OCI-LY7 (cell line): Measurements from ENCODE around the gene ATP5F1E. TPM values are rescaled to one million over a fixed set of nuclear protein-coding genes. Genes with fewer than 3 reads are reported as not detected.
A peak's percentile ranks its signal among the peaks of the same experiment; 100 is the strongest.

Experiments used
- BruUV-seq: library from RNA; stranded (reverse); fragments of 400-500 nt; replicated peaks from 2 replicates; lab custom pipeline; 2021; lab: Mats Ljungman, UMichigan
- CTCF ChIA-PET: fragments of 300-600 bp; sonication (Branson Sonifier 250); formaldehyde crosslinking; loops from one replicate; lab custom pipeline; 2022; ENCODE audit warnings: antibody characterized with exemption; ENCODE audit not compliant: unreplicated experiment; lab: Charles Lee
- POLR2A ChIA-PET: fragments of 300-600 bp; sonication (Branson Sonifier 250); formaldehyde crosslinking; loops from one replicate; lab custom pipeline; 2022; ENCODE audit warnings: antibody characterized with exemption; lab: Charles Lee
- DNase-seq: peaks from one replicate; pipeline ENCODE4 v3.0.0-alpha.2; 2015; ENCODE audit warnings: low spot score
- H2AFZ ChIP-seq: fragments of 200-600 bp; sonication (generic), shearing (Covaris generic); 2 replicates; pipeline ENCODE4 v1.6.1; 2014; ENCODE audit warnings: mild to moderate bottlenecking, antibody characterized with exemption, low read length, moderate library complexity
- H3K27ac ChIP-seq: fragments of 200-600 bp; sonication (generic); 2 replicates; pipeline ENCODE4 v1.5.1; 2014; ENCODE audit warnings: mixed run types, low read depth, mild to moderate bottlenecking, moderate library complexity, low read length, inconsistent platforms; ENCODE audit not compliant: poor library complexity, severe bottlenecking
- H3K36me3 ChIP-seq: fragments of 200-600 bp; sonication (generic); 2 replicates; pipeline ENCODE4 v1.6.1; 2014; ENCODE audit warnings: mild to moderate bottlenecking, antibody characterized with exemption, low read length, moderate library complexity, mixed read lengths; ENCODE audit not compliant: insufficient read depth
- H3K4me1 ChIP-seq: fragments of 200-600 bp; sonication (generic); 2 replicates; pipeline ENCODE4 v1.5.1; 2014; ENCODE audit warnings: mild to moderate bottlenecking, low read length; ENCODE audit not compliant: insufficient read depth, poor library complexity, severe bottlenecking
- H3K4me2 ChIP-seq: fragments of 200-600 bp; sonication (generic); 2 replicates; pipeline ENCODE4 v1.6.1; 2014; ENCODE audit warnings: mild to moderate bottlenecking, low read length
- H3K4me3 ChIP-seq: fragments of 200-600 bp; sonication (generic); 2 replicates; pipeline ENCODE4 v1.5.1; 2014; ENCODE audit warnings: mild to moderate bottlenecking, low read depth, low read length; ENCODE audit not compliant: poor library complexity, severe bottlenecking
- H3K79me2 ChIP-seq: fragments of 200-600 bp; sonication (generic); 2 replicates; pipeline ENCODE4 v1.6.1; 2016; ENCODE audit warnings: low read depth, mild to moderate bottlenecking, low read length, moderate library complexity, mixed read lengths; ENCODE audit not compliant: insufficient read depth
- H3K9me2 ChIP-seq: fragments of 200-600 bp; sonication (generic); 2 replicates; pipeline ENCODE4 v1.6.1; 2016; ENCODE audit warnings: mild to moderate bottlenecking, low read length, mixed read lengths; ENCODE audit not compliant: insufficient read depth
- H3K9me3 ChIP-seq: fragments of 200-600 bp; sonication (generic); 2 replicates; pipeline ENCODE4 v1.6.1; 2014; ENCODE audit warnings: mild to moderate bottlenecking, mixed run types, low read length, mixed read lengths
- H4K20me1 ChIP-seq: fragments of 200-600 bp; sonication (generic); 2 replicates; pipeline ENCODE4 v1.6.1; 2014; ENCODE audit warnings: mild to moderate bottlenecking, antibody characterized with exemption, low read length, moderate library complexity, mixed read lengths; ENCODE audit not compliant: insufficient read depth
- EZH2phosphoT487 ChIP-seq: fragments of 200-600 bp; sonication (generic); IDR thresholded peaks from 2 replicates; pipeline ENCODE4 v1.6.1; 2018; ENCODE audit warnings: low read depth, borderline replicate concordance, mild to moderate bottlenecking, mixed run types, antibody characterized with exemption, low read length, moderate library complexity, mixed read lengths
- intact Hi-C: fragments of 100-400 bp; cut with micrococcal nuclease; formaldehyde crosslinking; loops from one replicate; pipeline ENCODE4 v1.10.0; 2022; ENCODE audit not compliant: unreplicated experiment
- total RNA-seq, 2 experiments: library from RNA; depleted of rRNA in 1 of 2; stranded (reverse); fragments of >200 nt in 1 of 2; shearing (Covaris generic) in 1 of 2; gene quantifications; 2 replicates each; pipeline ENCODE4 v1.2.3, GENCODE V29; 2014 to 2022
- TF ChIP-seq, protein P1 (sequence below): fragments of 200-600 bp; sonication (generic); conservative IDR thresholded peaks from 2 replicates; pipeline ENCODE4 v1.5.1; 2014; ENCODE audit warnings: mild to moderate bottlenecking, antibody characterized with exemption, low read length, moderate library complexity, mixed read lengths

ATP5F1E gene
- total RNA-seq, 2 experiments from 2014 or later = 42.4 to 67.2 TPM

DNA sequence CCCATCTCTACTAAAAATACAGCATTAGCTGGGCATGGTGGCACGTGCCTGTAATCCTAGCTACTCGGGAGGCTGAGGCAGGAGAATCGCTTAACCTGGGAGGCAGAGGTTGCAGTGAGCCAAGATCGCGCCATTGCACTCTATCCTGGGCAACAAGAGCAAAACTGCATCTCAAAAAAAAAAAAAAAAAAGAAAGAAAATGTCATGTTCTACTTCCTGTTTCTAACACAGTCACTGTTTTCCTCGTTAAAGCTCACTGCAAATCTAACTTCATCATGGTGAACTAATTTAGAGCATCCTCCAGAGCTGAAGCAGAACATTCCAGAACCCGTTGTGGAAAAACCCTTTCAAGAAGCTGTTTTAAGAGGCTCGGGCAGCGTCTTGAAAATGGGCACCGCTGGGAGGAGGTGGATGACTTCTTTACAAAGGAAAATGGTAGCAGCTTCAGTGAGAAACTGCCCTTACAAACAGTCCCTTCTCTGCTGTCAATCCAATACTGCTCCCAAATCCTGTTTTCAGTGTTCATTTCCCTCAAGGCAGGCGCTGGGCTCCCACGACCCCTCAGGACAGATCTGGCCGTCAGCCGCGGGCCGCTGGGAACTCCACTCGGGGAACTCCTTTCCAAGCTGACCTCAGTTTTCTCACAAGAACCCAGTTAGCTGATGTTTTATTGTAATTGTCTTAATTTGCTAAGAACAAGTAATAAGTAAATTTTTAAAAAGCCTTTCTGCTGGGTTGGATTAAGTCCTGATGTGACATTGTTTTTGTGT, 37.6 kb downstream of the ATP5F1E start:
- H3K4me1 ChIP-seq = peaks cover 11% of the 10 kb centered on the region
- H3K4me3 ChIP-seq = no peak overlapping the region
- peaks cover 99% of the 10 kb centered on the region for H3K36me3 ChIP-seq
- BruUV-seq = TSS peak; percentile 75
- intact Hi-C loops = no loop called here
- H2AFZ ChIP-seq = no peak overlapping the region
- no peak for TF ChIP-seq EZH2phosphoT487
- TF ChIP-seq, protein P1, sequence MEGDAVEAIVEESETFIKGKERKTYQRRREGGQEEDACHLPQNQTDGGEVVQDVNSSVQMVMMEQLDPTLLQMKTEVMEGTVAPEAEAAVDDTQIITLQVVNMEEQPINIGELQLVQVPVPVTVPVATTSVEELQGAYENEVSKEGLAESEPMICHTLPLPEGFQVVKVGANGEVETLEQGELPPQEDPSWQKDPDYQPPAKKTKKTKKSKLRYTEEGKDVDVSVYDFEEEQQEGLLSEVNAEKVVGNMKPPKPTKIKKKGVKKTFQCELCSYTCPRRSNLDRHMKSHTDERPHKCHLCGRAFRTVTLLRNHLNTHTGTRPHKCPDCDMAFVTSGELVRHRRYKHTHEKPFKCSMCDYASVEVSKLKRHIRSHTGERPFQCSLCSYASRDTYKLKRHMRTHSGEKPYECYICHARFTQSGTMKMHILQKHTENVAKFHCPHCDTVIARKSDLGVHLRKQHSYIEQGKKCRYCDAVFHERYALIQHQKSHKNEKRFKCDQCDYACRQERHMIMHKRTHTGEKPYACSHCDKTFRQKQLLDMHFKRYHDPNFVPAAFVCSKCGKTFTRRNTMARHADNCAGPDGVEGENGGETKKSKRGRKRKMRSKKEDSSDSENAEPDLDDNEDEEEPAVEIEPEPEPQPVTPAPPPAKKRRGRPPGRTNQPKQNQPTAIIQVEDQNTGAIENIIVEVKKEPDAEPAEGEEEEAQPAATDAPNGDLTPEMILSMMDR = no peak
- DNase-seq = no peak
- H3K9me3 ChIP-seq = no peaks in the 10 kb centered on the region
- no peak overlapping the region for H3K4me2 ChIP-seq
- POLR2A ChIA-PET = interaction anchor here (0.7 to 2.8 kb wide), 2 partner anchors 11 to 48 kb away, joined by 4 to 13 read pairs; partner anchors contain the start of genes NELFCD and PRELID3B
- H3K27ac ChIP-seq = no peak overlapping the region
- CTCF ChIA-PET = interaction anchor here (1.0 kb wide), 1 partner anchor 10 kb away, joined by 5 read pairs; no protein-coding TSS in a partner anchor
- no peaks in the 10 kb centered on the region for H3K9me2 ChIP-seq
- H3K79me2 ChIP-seq = no peaks in the 10 kb centered on the region
- peaks cover 3% of the 10 kb centered on the region; the same call in 1 of the 2 replicates for H4K20me1 ChIP-seq

DNA sequence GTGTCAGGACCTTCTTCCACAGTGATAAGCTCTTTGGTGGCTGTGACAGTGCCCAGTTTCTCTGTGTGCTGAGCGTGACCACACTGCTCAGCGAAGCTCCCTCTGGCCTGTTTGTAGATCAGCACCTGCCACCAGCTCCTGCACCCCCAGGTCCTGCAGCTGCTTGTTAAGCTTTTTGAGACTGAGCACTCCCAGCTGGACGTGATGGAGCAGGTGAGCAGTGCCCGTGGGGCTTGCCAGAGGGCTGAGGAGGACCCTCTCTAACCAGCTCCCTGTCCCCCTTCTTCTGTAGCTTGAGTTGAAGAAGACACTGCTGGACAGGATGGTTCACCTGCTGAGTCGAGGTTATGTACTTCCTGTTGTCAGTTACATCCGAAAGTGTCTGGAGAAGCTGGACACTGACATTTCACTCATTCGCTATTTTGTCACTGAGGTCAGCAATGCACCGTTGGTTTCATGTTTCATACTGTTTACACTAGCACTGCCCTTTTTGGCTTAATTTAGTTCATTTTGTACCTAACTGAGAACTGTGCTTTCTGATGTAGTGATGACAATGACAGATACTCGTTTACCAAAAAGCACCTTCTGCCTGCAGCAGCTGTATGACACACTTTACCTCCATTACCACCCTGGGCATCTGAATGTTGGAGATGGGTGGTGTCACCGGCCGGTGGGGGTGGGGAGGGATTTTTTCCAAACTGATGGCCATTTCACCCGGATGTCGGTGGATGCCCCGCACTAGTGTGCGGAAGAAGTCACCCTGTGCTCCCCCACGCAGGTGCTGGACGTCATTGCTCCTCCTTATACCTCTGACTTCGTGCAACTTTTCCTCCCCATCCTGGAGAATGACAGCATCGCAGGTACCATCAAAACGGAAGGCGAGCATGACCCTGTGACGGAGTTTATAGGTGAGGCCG, 38.5 kb downstream of the ATP5F1E start:
- H3K4me3 ChIP-seq = no peak overlapping the region
- CTCF ChIA-PET = interaction anchor here (1.0 kb wide), 1 partner anchor 11 kb away, joined by 5 read pairs; no protein-coding TSS in a partner anchor
- POLR2A ChIA-PET = interaction anchor here (1.0 to 2.8 kb wide), 3 partner anchors 10 to 50 kb away, joined by 3 to 13 read pairs (median 5); partner anchors contain the start of gene NELFCD
- intact Hi-C loops = no loop called here
- no TSS peak for BruUV-seq
- no peaks in the 10 kb centered on the region for H3K9me2 ChIP-seq
- H4K20me1 ChIP-seq = peaks cover 7% of the 10 kb centered on the region; the same call in 1 of the 2 replicates
- H3K4me2 ChIP-seq = no peak overlapping the region
- peaks cover 11% of the 10 kb centered on the region for H3K4me1 ChIP-seq
- DNase-seq = no peak
- H3K27ac ChIP-seq = peak overlapping the region; percentile 18
- TF ChIP-seq, protein P1 = no peak
- TF ChIP-seq EZH2phosphoT487 = no peak
- H3K36me3 ChIP-seq = peaks cover 99% of the 10 kb centered on the region
- no peak overlapping the region for H2AFZ ChIP-seq
- no peaks in the 10 kb centered on the region for H3K79me2 ChIP-seq
- H3K9me3 ChIP-seq = no peaks in the 10 kb centered on the region
